ENCODE data around the gene STIM1.
"Not testable (repeated sequence)": the region's sequence is repeated elsewhere in the genome, so short reads cannot be mapped to it uniquely, and the experiment has no call there.

STIM1 gene

DNA sequence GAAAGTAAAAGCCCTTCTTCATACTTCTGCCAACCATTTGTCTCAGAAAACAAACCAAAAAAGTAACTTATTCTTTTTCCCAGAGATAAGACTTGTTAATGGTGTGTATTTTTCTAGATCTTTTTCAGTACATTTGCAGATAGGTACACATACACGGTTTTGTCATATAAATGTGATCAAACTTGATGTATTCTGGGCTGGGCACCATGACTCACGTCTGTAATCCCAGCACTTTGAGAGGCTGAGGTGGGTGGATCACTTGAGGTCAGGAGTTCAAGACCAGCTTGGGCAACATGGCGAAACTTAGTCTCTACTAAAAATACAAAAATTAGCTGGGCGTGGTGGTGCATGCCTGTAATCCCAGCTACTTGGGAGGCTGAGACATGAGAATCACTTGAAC, 274.8 kb downstream of the STIM1 start:
- DNase-seq = not testable (repeated sequence)

GRCh38 chr11:4134806-4135205, 279.3 kb downstream of the STIM1 start:
- DNase-seq = no peak

DNA sequence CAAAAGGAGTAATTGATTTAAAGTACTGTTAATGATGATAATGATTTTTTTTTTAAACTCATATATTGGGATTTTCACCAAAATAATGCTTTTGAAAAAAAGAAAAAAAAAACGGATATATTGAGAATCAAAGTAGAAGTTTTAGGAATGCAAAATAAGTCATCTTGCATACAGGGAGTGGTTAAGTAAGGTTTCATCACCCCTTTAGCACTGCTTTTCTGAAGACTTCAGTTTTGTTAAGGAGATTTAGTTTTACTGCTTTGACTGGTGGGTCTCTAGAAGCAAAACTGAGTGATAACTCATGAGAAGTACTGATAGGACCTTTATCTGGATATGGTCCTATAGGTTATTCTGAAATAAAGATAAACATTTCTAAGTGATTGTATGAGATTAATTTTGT, 283.0 kb downstream of the STIM1 start:
- no peak for DNase-seq

DNA sequence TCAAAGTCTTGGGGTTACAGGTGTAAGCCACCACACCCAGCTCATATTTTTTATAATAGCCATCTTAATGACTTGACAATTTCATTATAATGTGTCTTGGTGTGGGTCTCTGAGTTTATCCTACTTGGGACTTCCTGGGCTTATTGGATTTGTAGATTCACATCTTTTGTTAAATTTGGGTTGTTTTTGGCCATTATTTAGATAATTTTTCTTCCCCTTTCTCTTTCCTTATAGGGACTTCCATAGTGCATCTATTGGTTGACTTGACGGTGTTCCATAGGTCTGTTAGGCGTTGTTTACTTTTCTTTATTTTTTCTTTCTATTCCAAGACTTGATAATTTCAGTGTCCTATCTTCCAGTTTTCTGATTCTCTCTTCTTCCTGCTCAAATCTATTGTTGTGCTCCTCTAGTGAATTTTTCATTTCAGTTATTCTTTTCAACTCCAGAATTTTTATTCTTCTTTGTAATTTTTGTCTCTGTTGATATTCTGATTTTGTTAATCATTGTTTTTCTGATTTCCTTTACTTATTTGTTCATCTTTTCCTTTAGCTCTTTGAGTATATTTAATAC, 284.7 kb downstream of the STIM1 start:
- DNase-seq = no peak
